ENCODE measurements around the gene GDF7.

Gene GDF7

DNA sequence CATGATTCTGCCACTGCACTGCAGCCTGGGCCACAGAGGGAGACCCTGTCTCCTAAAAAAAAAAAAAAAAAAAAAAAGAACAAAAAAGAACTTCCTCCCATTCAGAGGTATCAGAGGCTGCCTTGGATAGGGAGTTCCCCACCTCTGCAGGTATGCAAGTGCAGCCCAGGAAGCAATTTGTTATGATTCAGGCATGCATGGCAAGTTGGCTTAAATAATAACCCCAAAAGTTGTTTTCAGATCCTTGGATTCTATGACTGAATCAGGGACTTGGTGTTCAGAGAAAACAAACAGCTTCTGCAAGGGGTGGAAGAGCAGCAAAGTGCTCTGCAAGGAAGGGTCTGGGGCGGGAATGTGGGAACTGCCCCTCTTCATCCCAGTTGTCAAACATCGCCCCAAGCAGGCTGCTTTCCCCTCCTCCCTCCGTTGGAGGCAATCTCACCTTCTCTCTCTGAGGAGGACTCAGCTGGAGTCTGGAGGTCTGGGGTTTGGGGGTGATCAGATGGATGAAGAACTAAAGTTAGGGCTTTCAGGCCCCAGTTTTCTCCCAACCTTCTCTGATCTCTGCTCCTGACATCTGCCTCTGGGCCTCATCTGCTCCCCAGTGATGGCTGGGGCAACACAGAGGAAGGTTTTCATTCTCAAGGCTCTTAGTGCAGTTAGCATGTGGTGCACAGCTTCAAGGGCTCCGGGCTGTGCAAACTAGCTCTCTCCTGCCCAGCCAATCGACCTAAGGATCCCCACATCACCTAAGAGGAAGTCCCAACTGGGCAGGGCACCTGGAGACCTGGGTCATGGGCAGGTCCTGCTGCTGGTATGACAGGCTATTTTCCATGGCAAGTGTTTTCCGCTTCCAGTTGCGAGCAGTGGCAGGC lies 3.5 kb upstream of the GDF7 start:
- no peak for ATAC-seq

DNA sequence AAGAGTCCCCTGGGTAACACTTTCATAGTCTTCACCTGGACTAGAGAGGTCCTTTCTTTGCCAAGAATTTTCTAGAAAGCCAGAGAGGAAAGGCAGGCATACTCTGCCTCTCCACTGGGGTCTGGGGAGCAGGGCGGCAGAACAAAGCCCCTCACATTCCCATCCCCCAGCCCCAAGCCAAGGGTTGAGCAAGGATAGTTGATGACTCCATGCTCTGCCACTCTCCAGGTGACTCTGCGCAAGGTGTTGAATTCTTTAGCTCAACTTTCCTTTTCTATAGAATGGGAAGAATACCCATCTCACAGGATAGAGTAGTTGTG lies 2.9 kb upstream of the GDF7 start:
- ATAC-seq = no peak

DNA sequence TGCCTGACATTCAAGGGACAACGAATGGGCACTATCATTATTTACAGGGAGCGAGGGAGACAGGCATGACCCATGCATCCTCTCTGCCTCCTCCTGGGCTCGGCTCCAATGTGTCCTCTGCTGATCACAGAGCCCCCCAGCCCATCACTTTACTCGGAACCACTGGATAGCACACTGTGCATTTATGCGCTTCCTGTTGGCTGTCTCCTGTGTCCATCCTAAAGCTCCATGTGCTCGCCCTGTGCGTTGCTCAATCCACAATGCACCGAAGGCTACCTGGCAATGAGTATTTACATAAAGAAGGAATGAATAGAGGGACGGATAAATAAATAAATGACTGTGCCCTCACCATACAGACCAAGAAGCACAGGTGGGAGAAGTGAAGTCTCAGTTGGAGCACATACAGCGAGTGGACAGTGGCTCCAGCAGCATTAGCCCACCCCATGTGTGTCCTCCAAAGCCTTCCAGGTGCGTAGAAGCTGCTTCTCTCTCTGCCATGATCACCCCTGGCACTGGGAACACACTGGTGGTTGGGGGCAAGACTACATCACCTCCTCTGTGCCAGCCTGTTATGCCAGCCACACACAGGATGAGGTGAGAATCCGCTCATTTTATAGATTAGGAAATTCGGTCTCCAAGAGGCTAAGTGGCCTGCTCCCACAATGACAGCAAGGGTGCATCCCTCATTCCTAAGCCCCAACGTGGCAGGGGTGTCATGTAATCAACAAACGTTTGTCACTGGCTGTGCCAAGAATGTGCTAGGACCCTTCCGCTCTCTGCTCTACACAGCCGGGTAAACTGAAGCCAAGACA lies 2.3 kb upstream of the GDF7 start:
- no peak for ATAC-seq

DNA sequence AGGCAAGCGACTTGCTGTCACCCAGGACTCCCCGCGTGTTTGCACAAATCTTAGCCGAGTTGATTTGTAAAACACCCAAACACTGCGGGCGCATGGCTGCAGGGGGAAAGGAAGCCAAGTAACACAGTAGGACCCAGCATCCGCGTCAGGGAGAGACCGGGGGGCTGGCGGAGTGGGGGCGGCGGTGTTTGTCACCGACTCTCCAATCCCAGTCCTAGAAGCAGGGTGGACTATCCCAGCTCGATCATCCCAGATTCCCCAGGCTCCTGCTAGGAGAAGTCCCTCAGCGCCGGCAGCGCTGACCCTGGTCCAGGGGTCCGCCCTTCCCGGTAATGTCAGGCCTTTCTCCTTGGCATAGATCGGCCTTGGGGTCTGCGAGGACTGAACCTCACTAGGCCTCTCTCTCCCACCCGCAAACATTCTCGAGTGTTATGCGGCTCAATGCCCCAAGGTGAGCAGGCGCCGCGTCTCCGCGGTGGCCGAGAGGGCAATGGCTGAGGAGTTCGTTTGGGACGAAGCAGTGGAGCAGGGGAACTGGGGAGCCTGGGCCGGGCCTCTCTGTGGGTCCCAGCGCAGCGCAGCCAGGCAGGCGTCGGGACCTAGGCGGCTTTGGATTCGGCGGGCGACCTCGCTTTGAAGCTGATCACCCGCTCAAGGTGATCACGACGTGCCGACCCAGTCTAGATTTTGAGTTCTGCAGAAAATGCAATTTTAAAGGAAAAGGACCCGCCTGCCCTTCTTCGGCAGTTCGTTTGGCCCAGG lies 1.5 kb upstream of the GDF7 start:
- no peak for ATAC-seq

DNA sequence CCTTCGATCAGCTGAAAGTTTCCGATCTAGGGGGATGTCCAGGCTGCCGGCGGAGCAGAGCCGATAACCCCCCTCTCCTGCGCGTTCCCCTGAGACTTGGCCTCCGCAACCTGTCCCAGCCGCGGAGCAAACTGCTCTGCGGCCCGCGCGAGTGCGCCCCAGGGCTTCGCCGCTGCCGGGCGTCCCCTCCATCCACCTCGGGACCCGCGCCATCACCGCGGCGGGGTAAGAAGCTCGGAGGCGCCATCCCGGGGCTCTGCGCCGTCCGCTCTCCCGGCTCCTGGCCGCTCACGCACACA lies 990 bp upstream of the GDF7 start:
- ATAC-seq = no peak

DNA sequence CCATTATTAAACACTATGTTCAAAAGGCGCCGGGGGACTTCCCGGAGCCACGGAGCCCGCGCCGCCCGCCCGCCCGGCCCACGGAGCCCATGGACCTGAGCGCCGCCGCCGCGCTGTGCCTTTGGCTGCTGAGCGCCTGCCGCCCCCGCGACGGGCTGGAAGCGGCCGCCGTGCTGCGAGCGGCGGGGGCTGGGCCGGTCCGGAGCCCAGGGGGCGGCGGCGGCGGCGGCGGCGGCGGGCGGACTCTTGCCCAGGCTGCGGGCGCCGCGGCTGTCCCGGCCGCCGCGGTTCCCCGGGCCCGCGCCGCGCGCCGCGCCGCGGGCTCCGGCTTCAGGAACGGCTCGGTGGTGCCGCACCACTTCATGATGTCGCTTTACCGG lies 197 bp downstream of the GDF7 start:
- ATAC-seq = no peak

DNA sequence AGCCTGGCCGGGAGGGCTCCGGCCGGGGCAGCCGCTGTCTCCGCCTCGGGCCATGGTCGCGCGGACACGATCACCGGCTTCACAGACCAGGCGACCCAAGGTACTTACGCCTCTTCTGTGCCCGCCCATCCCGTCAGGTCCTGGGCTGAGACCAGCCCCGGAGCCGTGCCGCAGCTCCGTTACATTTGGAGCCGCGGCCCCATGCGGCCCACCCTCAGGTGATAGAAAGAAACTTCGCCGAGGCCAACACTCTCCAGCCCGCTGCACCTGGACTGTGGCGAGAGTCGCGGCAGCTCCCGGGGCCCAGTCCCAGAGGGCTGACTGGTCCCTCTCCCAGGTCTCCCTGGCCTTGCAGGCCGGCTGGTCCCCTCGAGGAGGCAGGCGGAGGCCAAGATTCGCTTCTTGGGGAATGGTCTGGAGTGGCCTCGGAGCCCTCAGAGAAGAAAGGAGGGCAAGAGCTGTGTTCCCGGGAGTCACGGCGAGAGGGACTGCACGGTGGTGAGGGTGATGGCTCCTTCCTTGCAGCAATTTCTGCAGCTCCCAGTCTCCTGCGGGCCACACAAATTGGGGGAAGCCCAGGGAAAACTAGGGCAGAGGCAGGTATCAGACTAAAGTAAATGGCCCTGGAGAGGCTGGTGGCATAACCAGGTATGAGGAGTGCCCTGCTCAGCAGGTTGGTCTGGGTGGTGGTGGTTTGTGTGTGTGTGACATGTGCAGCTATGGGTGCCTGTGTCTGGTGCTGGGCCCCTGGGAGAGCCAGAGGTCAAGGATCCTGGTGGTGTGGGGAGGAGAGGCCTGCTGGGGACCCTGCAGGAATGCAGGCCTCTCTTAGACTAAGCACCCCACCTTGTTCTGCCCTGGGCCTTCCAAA lies 822 bp downstream of the GDF7 start:
- no peak for ATAC-seq

DNA sequence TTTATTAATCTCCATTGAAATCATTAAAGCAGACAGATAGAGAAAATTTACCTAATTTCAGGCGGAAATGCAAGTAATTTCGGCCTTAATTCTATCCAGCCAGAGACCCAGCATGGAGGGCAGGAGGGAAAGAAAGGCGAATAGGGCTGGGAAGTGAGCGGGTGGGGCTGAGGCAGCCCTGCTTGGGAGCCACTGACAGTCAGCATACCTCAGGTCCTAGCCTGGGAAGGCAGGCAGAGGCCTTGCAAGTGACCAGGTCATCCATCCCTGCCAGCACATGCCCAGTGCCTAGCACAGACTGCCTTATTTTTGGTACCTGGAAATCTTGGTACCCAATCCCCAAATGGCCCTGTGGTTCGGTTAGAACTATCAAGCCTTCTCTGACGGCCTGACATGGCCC lies 1.5 kb downstream of the GDF7 start:
- ATAC-seq = no peak

DNA sequence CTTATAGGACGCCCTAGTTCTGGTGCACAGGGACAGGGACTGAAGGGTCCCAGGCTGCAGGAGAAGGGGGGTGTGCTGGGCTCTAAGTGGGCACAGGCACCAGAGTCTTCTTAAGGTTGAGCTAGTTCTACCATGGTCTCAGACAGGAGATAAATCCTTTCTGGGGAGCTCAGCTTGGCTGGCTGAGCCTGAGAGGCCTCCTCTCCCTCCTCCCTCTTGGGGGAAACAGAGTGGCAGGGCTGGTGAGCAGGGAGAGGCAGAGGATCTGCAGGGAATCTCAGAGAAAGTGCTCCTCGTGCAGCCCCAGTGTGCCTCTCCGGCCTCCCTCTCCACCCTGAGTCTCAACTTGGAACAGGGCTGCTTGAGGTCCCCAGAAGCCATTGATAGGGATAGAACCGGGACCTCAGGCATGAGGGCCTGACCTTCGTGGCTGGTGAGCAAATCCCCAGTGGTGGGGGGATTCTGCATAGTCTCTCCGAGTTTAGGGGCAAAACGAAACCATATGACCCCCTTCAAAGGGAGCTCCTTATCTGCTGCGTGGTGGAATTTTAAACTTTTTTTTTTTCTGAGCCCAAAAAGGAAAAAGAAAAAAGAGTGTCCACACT lies 2.0 kb downstream of the GDF7 start:
- ATAC-seq = no peak

DNA sequence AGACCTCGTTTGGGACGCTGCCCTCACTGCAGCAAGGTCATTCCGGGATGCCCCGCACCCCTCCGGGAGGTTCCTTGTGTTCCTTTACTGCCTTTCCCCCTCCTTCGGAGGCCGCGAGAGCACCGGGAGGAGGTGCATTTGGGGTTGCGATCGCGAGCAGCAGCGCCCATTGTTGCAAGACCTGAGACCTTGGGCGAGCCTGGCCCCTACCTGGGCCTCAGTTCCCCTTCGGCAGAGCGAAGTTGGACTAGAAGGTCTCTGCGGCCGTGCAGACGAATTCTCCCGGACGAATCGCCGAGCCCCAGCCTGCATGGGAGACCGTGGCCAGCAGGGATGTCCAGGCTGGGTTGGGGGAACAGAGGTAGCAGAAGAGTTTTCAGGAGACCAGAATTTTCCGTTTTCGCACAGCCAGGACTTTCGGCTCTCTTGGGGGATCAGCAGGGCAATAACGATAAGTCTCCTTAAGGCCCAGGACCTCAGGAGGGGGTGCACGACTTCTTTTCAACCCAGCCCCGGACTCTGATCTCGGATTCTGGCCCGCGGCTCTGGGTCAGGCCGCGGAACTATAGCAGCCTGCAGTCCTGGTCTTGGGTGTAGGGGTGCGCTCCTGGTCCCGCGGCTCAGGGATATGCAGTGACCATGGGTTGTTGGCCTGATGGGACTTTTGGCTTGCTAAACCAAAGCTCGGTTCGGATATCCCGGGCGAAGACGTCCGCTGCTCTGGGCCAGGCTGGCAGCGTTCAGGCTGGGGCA lies 2.8 kb downstream of the GDF7 start:
- ATAC-seq = no peak

DNA sequence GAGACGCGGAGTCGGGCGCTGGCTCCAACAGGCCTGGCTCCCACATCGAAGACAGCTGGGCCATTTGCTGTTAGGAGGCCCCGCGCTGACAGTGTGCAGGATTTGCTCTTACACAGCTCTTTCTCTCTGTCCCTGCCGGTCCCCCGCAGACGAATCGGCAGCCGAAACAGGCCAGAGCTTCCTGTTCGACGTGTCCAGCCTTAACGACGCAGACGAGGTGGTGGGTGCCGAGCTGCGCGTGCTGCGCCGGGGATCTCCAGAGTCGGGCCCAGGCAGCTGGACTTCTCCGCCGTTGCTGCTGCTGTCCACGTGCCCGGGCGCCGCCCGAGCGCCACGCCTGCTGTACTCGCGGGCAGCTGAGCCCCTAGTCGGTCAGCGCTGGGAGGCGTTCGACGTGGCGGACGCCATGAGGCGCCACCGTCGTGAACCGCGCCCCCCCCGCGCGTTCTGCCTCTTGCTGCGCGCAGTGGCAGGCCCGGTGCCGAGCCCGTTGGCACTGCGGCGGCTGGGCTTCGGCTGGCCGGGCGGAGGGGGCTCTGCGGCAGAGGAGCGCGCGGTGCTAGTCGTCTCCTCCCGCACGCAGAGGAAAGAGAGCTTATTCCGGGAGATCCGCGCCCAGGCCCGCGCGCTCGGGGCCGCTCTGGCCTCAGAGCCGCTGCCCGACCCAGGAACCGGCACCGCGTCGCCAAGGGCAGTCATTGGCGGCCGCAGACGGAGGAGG lies 3.5 kb downstream of the GDF7 start:
- ATAC-seq = no peak

DNA sequence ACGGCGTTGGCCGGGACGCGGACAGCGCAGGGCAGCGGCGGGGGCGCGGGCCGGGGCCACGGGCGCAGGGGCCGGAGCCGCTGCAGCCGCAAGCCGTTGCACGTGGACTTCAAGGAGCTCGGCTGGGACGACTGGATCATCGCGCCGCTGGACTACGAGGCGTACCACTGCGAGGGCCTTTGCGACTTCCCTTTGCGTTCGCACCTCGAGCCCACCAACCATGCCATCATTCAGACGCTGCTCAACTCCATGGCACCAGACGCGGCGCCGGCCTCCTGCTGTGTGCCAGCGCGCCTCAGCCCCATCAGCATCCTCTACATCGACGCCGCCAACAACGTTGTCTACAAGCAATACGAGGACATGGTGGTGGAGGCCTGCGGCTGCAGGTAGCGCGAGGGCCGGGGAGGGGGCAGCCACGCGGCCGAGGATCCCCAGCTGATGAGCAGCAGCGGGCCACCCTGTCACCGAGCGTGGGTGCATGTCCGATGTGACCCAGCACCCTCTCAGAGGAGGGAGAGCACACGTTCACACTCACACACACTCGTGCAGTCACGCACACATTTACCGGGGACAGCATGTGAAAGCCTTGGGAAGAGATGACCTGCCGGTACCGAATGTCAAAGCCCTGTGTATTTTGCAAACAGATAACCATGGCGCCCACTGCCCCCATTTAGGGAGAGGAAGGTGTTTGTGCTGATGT lies 4.2 kb downstream of the GDF7 start:
- no peak for ATAC-seq

DNA sequence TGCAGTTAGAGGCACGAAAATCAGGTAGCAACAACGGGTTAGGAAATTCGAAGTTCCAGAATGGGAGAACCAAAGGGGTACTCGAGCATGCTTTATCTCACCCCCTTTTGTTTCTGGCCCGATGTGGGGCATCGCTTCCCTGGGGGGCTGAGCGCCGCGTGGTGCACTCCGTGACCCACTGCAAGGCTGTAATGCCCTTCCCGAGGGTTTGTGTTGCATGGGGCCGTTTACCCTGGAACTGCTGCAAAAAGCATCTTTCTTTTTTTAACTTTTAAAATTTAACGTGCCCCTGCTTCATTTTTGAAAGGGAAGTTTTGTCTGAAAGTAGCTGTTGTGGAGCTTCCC lies 4.8 kb downstream of the GDF7 start:
- ATAC-seq = no peak

DNA sequence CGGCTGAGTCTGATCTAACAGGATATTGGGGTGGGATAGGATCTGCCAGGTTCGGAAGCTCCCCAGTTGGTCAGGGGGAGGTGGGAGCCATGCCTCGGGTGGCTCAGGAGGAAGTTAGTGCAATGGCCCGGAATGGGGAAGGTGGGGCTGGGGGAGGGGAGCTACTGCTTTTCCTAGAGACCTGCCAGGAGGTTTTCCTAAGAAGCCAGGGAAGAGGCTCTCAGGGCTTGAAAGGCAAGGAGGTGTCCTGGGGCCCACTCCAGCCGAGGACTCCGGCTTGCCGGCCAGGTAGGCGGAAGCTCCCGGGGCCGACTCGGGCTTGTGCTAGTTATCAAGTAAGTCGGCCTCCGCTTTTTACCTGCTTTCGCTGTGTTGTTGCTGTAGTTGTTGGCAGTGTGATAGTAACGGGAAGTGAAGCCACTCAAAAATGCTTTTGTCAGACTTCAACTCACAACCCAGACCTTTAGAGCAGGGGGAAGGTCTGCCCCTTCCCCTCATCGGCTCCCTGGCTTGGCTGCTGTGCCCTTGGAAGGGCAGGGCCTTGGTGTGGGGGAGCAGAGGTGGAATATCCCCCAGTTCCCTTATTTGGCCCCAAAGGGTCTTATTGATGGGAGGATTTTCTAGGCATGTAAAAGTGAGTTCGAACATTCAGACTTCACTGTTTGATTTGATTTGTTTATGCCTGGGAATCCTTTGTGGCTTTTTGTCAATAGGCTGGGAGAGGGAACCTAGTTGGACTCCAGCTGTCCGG lies 5.4 kb downstream of the GDF7 start:
- ATAC-seq = no peak

DNA sequence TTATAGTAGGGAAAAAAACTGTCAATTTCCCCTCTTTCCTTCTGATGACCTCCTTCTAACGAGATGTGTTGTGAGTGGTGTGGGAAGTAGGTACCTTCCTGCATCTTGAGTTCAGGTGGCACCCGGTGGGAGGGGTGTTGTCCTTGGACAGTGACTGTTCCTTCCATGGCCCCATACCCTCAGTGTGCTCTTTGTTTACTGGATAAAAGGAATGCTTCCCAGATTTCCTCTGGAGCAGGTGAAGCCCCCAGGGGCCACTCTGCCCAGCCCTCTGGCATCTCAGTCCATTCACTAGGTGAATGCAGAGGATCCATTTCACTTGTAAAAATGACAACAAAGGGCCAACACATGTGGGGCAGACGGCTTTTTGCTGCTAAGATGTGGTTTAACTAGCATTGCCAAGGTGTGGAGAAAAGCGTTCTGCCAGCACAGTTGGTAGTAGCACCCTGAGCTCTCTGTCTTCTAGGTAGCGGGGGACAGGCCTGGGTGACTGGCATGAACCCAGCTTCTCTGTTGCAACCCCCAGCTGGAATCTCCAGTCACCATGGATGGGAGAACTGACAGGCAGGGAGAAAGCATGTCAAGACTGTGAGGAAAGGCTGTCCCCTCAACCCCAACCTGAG lies 6.9 kb downstream of the GDF7 start:
- ATAC-seq = no peak

DNA sequence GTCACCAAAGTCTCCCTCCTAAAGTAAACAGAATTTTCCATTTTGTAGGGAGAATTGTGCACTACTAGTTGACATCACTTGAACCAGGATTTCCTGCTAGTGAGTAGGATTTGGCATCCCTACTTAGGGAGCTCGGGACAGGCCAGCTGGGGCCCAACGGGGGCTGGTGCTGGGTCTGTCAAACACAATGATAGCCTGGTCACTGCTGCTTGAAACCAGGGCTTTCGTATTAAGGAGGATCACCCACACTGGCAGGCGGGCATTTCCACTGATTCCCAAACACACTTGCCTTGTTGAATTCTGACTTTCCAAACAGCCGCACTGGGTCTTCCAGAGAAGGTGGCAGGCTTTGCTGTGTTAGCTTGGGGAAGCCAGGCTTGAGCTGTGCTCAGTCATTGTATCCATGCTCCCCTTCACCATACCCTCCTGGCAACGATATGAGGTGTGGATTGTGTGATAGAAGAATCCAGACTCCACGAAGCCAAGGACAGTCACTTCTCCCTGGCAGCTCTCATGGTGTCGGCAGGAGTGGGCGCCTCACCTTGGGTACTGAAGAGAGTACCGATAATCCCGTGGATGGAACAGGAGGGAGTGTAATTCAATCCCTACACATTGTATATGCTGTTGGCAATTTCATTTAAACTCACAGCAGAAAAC lies 7.5 kb downstream of the GDF7 start:
- no peak for ATAC-seq

DNA sequence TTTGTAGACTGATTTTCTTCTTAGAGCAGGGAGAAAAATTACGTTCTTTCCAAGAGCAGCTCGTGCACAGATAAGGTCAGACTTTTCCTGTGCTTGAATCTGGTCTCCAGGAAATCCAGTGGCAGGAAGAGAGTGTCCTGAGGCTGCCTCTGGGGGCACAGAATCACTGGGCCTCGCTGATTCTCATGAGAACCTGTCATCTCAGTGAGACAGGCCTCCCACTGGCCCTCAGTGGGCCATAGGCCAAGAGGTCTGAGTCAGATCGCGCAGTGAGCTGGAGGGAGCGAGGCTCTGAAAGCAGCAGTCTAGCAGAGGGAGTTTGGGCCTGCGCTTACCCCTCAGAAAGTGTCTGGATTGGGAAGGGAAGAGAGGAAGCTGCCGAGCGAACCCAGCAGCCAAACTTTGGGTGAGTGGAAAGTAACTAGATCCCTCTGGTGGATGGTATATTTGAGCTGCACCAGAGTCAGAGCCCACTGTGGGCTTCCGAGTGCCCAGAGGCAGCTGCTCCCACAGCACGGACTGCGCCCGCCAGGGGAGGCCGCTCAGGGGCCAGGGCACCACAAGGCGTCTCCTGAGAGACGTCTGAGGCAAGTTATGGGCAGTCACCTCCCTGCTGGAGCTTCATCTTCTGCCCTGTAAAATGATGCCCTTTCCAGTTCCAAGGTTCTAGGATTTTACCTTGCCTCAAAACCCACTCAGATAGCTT lies 8.2 kb downstream of the GDF7 start:
- ATAC-seq = no peak

All from activated CD4-positive, CD25-positive, alpha-beta regulatory T cell treated with anti-CD3 and anti-CD28 coated beads, Interleukin-2, amount 50 U/mL, for 24 hours (primary cell).